K562 (cell line): ENCODE results near the gene SKAP2. TPM values are rescaled to one million over a fixed set of nuclear protein-coding genes. Genes with fewer than 3 reads are reported as not detected.

Experiments
- ATAC-seq: fragments of 200-7000 bp; cut with Tn5 transposase; 3 replicates; pipeline ENCODE4 v1.9.1; 2020; ENCODE audit warnings: moderate library complexity
- BruUV-seq: library from RNA; stranded (reverse); fragments of 400-500 nt; replicated peaks from 2 replicates; lab custom pipeline; 2021; lab: Mats Ljungman, UMichigan
- CTCF ChIA-PET: fragments of 300-600 bp; formaldehyde crosslinking; extraction: SDS; loops from one replicate; lab custom pipeline; 2021; ENCODE audit warnings: low intra/inter-chr PET ratio; lab: Yijun Ruan, JAX
- POLR2A ChIA-PET: fragments of 300-600, 350-650 bp; sonication (Branson Sonifier 250); formaldehyde crosslinking; extraction: SDS; loops from one replicate; lab custom pipeline; 2021; ENCODE audit warnings: antibody characterized with exemption, inconsistent platforms; lab: Yijun Ruan, JAX
- DNase-seq, 4 experiments: peaks; one replicate each; pipeline versions ENCODE4 v3.0.0 to v3.0.0-alpha.2; 2011 to 2018; ENCODE audit warnings: low spot score in 3 of 4, mixed read lengths in 3 of 4; ENCODE audit errors: extremely low read depth in 1 of 4
- FAIRE-seq: peaks from 2 replicates; lab custom pipeline; 2011; peaks lifted over from hg19 to GRCh38; lab: Jason Lieb, UNC
- H2AFZ ChIP-seq: 2 replicates; pipeline ENCODE4 v1.6.0; 2011; ENCODE audit warnings: low read depth, low read length, control low read depth, inconsistent platforms
- H3K27ac ChIP-seq: fragments of 200-600 bp; 3 replicates; pipeline ENCODE4 v1.8.0; 2011; ENCODE audit warnings: low read depth, mild to moderate bottlenecking, control low read depth, inconsistent platforms, low read length, moderate library complexity, mixed read lengths; ENCODE audit errors: extremely low read depth
- H3K27me3 ChIP-seq, 2 experiments: fragments of 300-600 bp in 1 of 2; 2 replicates in 1 of 2; 3 replicates in 1 of 2; pipeline versions ENCODE4 v1.6.0 to v1.8.0; 2011; ENCODE audit warnings: inconsistent platforms in 2 of 2, low read length in 2 of 2, mild to moderate bottlenecking in 1 of 2, mixed read lengths in 1 of 2, moderate library complexity in 1 of 2; ENCODE audit not compliant: control insufficient read depth in 2 of 2, insufficient read depth in 2 of 2
- H3K36me3 ChIP-seq: fragments of 300-600 bp; 3 replicates; pipeline ENCODE4 v1.8.0; 2011; ENCODE audit warnings: mild to moderate bottlenecking, low read length, inconsistent platforms; ENCODE audit not compliant: control insufficient read depth, insufficient read depth
- H3K4me1 ChIP-seq, 2 experiments: fragments of 200-600 bp in 1 of 2; replicated peaks in 1 of 2; 2 replicates in 1 of 2; 3 replicates in 1 of 2; pipeline versions ENCODE4 v1.5.1 to v1.8.0; 2011; ENCODE audit warnings: inconsistent platforms in 2 of 2, low read length in 2 of 2, mild to moderate bottlenecking in 1 of 2, mixed read lengths in 1 of 2, moderate library complexity in 1 of 2; ENCODE audit not compliant: control insufficient read depth in 2 of 2, insufficient read depth in 2 of 2
- H3K4me2 ChIP-seq: 2 replicates; pipeline ENCODE4 v1.6.1; 2011; ENCODE audit warnings: low read length, control low read depth, inconsistent platforms, mixed read lengths; ENCODE audit not compliant: insufficient read depth
- H3K4me3 ChIP-seq: fragments of 200-600 bp; sonication (generic), shearing (Covaris generic); 2 replicates; pipeline ENCODE4 v1.5.1; 2016; ENCODE audit warnings: control low read depth, inconsistent platforms
- H3K79me2 ChIP-seq: fragments of 200-600 bp; 3 replicates; pipeline ENCODE4 v1.8.0; 2011; ENCODE audit warnings: low read length, inconsistent platforms; ENCODE audit not compliant: control insufficient read depth, insufficient read depth
- H3K9ac ChIP-seq, 2 experiments: 2 replicates each; pipeline versions ENCODE4 v1.6.0 to v1.6.1; 2011; ENCODE audit warnings: low read depth in 2 of 2, low read length in 2 of 2, control low read depth in 1 of 2, inconsistent platforms in 1 of 2, mild to moderate bottlenecking in 1 of 2, mixed read lengths in 1 of 2; ENCODE audit not compliant: insufficient read depth in 1 of 2
- H3K9me1 ChIP-seq: one replicate; pipeline ENCODE4 v1.6.0; 2011; ENCODE audit warnings: inconsistent platforms, mild to moderate bottlenecking, low read length, moderate library complexity; ENCODE audit not compliant: control insufficient read depth, insufficient read depth
- H3K9me3 ChIP-seq: replicated peaks from 2 replicates; pipeline ENCODE4 v1.5.1; 2011; ENCODE audit warnings: low read depth, low read length, inconsistent platforms; ENCODE audit not compliant: control insufficient read depth, insufficient read depth
- H4K20me1 ChIP-seq: replicated peaks from 2 replicates; pipeline ENCODE4 v1.6.1; 2011; ENCODE audit warnings: low read length, inconsistent platforms, mixed read lengths; ENCODE audit not compliant: control insufficient read depth, insufficient read depth
- BMI1 ChIP-seq: fragments of 150-350 bp; IDR thresholded peaks from 2 replicates; pipeline ENCODE4 v1.6.1; 2014; ENCODE audit warnings: low read length
- CSDE1 ChIP-seq, 2 experiments: fragments of 450-650 bp; IDR thresholded peaks; 2 replicates each; pipeline ENCODE4 v1.6.1; 2016; ENCODE audit warnings: mild to moderate bottlenecking in 1 of 2
- FUS ChIP-seq: fragments of 200-400 bp; formaldehyde crosslinking; optimal IDR thresholded peaks from 2 replicates; pipeline ENCODE3; 2017; ENCODE audit warnings: low read depth, low read length
- GTF2F1 ChIP-seq: IDR thresholded peaks from 2 replicates; pipeline ENCODE4 v1.6.1; 2011; ENCODE audit warnings: low read depth, low read length, improper control_type of control experiment
- IRF2 ChIP-seq: sonication (generic); formaldehyde crosslinking; IDR thresholded peaks from 2 replicates; pipeline ENCODE4 v1.8.1; 2022; ENCODE audit warnings: mild to moderate bottlenecking, missing genetic modification reagents
- KHSRP ChIP-seq: fragments of 450-650 bp; IDR thresholded peaks from 2 replicates; pipeline ENCODE4 v1.6.1; 2017
- POLR3A ChIP-seq: IDR thresholded peaks from 2 replicates; pipeline ENCODE4 v1.6.1; 2011; ENCODE audit warnings: borderline replicate concordance, mild to moderate bottlenecking, moderate library complexity; ENCODE audit not compliant: insufficient read length, insufficient read depth; ENCODE audit errors: extremely low read depth
- PTRF ChIP-seq: fragments of 450-650 bp; IDR thresholded peaks from 2 replicates; pipeline ENCODE4 v1.6.1; 2016; ENCODE audit warnings: mild to moderate bottlenecking, missing genetic modification characterization, missing compliant biosample characterization
- XRCC5 ChIP-seq: fragments of 200-400 bp; formaldehyde crosslinking; IDR thresholded peaks from 2 replicates; pipeline ENCODE4 v1.6.1; 2017; ENCODE audit warnings: low read depth, mild to moderate bottlenecking, low read length
- WGBS: fragments of 100-300 bp; shearing (Covaris generic); methylation state at CpG from one replicate; pipeline ENCODE4 v1.1.6; 2016; ENCODE audit warnings: low coverage, mixed read lengths; ENCODE audit not compliant: insufficient coverage; ENCODE audit errors: missing lambda C conversion rate; 5-methylcytosine and 5-hydroxymethylcytosine counted together
- in situ Hi-C: fragments of 300-500 bp; cut with MboI; formaldehyde crosslinking; loops from 4 replicates; pipeline ENCODE4 v1.15.0; 2018; ENCODE audit warnings: inconsistent platforms, mixed read lengths
- intact Hi-C: fragments of 100-400 bp; cut with micrococcal nuclease; formaldehyde crosslinking; loops from 2 replicates; pipeline ENCODE4 v1.14.2; 2022
- polyA plus RNA-seq, 8 experiments: library from polyadenylated mRNA; depleted of rRNA in 4 of 8; stranded (reverse) in 5 of 8; unstranded in 3 of 8; fragments of >200 nt; fragmentation: Nextera tagmentation in 2 of 8; fragmentation: Illumina TruSeq in 1 of 8; extraction: Ambion mirVana in 2 of 8; extraction: Trizol in 1 of 8; gene quantifications; 2 replicates each; pipeline versions ENCODE4 v1.2.1 to v1.2.3, GENCODE V29; 2011 to 2014; ENCODE audit warnings: inconsistent platforms in 1 of 8, missing spikeins in 1 of 8
- total RNA-seq, 7 experiments: library from RNA; depleted of rRNA in 6 of 7; stranded (reverse); fragments of >200 nt in 6 of 7; fragmentation: Illumina TruSeq in 2 of 7; extraction: Trizol in 2 of 7; gene quantifications; 2 replicates each; pipeline versions ENCODE4 v1.2.1 to v1.2.3, GENCODE V29; 2011 to 2021; ENCODE audit warnings: low replicate concordance in 1 of 7
- TF ChIP-seq, protein P1 (sequence below): IDR thresholded peaks from 2 replicates; pipeline ENCODE4 v1.6.1; 2016; ENCODE audit warnings: missing genetic modification characterization, missing compliant biosample characterization
- TF ChIP-seq, protein P2 (sequence below), 3 experiments: IDR thresholded peaks in 2 of 3; conservative IDR thresholded peaks in 1 of 3; 2 replicates each; pipeline ENCODE4 v1.5.1; 2011 to 2012; ENCODE audit warnings: low read length in 3 of 3, mild to moderate bottlenecking in 3 of 3, control low read depth in 2 of 3, improper control_type of control experiment in 1 of 3, inconsistent platforms in 1 of 3, low read depth in 1 of 3, mixed read lengths in 1 of 3, moderate library complexity in 1 of 3; ENCODE audit not compliant: insufficient read depth in 2 of 3

Gene SKAP2
- total and polyA plus RNA-seq, 9 of the 15 experiments (the other 6 are each of a cell fraction or from before 2014, with no cell fraction given), result 4.2 to 11.7 (median 8.3) TPM

DNA sequence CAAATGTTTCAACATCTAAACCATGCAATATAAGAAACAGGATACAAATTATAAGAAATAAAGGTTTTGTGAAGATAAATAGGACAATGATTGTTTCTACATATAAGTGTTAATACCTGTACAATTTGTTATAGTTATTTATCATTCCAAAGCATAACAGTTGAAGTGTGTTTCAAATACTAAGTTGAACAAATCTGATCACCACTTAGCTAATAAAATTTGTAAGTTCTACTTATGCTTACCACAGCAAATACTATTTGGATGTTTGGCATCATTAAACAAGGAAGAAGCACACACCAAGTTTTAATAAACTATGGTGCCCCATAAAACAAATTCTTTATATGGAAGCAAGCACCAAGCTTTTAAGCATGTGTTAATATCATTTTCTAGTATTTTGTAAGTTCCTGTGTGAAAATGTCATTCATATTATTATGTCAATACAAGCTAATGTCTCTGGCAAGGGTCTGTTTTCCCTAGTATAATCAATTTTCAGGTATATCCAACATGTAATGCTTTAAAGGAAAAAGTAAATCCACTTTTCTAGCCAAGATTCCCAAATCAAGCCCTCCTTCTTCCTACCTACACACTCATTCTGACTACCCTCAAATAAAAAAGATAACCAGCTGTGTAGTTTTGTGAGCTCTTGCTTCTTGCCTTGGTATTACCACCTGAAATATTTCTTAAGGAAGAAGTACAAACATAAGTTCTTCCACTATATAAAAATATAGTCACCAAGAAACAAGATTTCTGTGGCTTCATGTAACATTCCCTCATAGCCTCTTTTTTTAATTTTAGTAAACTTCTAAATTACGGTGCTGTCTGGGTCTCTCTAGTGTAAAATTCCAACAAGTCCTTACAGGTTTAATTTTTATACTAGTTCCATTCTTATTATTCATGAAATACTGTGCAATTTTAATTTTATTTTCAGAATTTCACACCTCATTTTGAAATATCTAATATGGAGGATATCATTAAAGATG is 9.2 kb downstream of the SKAP2 start (continued):
- TF ChIP-seq FUS (no peak), XRCC5 (no peak), CSDE1 (IDR thresholded peaks at IDR 0.05) (no peak), GTF2F1 (no peak), IRF2 (CRISPR knock-in tag) (no peak)

DNA sequence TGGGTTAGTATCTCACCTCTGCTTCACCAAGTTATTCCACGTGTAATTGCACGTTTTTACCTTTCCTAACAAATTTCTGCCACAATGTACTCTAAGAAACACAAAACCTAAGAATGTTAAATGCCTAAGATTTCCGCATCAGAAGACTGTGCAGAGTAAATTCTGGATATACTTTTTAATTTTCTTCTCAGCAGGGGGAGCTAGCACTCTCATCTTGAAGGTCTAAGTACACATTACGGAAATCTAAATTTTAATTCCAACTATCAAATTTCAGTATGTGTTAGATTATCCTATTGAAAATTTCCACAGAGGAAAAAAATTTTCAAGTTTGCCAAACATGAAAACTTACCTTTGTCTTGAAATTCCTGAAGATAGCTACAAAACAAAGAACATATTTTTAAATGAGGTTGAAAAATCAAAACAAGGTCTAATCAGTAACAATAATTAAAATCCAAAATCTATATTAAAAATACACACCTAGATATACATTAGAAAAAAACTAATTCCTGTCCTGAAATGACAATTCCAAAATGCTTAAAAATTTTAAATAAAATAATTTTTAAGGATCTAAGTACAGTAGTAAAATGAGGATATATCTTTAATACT is 10.5 kb downstream of the SKAP2 start:
- Histone ChIP-seq H2AFZ (no peak overlapping the region), H3K4me2 (no peak overlapping the region), H3K9me1 (no peaks in the 10 kb centered on the region), H3K4me1 (peaks cover 3 to 14% of the 10 kb centered on the region in 2 experiments; a peak in 4 of 5 replicates), H3K79me2 (no peaks in the 10 kb centered on the region), H3K9ac (no peak overlapping the region), H3K4me3 (no peak overlapping the region), H3K9me3 (no peaks in the 10 kb centered on the region), H3K27ac (no peak overlapping the region), H3K36me3 (no peaks in the 10 kb centered on the region), H3K27me3 (peaks cover 2 to 10% of the 10 kb centered on the region in 2 experiments; a peak in 1 of 5 replicates), H4K20me1 (peaks cover 10% of the 10 kb centered on the region)
- ATAC-seq (peak; percentile 60; the same call in 1 of the 3 replicates), DNase-seq (peak in 1 of 4 experiments; percentile 35), FAIRE-seq (peak; percentile 40)
- ChIA-PET CTCF (interaction anchor here (1.0 kb wide), 1 partner anchor 307 kb away, joined by 3 read pairs; no protein-coding TSS in a partner anchor), POLR2A (interaction anchor here (0.7 kb wide), 1 partner anchor 10 kb away, joined by 3 read pairs; no protein-coding TSS in a partner anchor)
- WGBS, result 12% methylated on average over 4 of the region's 4 CpGs
- in situ Hi-C loops, result loop anchor here (10.0 kb wide), 1 partner anchor 291 kb away; the partner anchor contains the start of genes HOXA5 and HOXA6
- no TSS peak for BruUV-seq
- intact Hi-C loops, result no loop called here
- TF ChIP-seq, protein P1, sequence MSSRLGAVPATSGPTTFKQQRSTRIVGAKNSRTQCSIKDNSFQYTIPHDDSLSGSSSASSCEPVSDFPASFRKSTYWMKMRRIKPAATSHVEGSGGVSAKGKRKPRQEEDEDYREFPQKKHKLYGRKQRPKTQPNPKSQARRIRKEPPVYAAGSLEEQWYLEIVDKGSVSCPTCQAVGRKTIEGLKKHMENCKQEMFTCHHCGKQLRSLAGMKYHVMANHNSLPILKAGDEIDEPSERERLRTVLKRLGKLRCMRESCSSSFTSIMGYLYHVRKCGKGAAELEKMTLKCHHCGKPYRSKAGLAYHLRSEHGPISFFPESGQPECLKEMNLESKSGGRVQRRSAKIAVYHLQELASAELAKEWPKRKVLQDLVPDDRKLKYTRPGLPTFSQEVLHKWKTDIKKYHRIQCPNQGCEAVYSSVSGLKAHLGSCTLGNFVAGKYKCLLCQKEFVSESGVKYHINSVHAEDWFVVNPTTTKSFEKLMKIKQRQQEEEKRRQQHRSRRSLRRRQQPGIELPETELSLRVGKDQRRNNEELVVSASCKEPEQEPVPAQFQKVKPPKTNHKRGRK (tag), result peak; percentile 17; the same call in 1 of the 2 replicates
- TF ChIP-seq, protein P2, sequence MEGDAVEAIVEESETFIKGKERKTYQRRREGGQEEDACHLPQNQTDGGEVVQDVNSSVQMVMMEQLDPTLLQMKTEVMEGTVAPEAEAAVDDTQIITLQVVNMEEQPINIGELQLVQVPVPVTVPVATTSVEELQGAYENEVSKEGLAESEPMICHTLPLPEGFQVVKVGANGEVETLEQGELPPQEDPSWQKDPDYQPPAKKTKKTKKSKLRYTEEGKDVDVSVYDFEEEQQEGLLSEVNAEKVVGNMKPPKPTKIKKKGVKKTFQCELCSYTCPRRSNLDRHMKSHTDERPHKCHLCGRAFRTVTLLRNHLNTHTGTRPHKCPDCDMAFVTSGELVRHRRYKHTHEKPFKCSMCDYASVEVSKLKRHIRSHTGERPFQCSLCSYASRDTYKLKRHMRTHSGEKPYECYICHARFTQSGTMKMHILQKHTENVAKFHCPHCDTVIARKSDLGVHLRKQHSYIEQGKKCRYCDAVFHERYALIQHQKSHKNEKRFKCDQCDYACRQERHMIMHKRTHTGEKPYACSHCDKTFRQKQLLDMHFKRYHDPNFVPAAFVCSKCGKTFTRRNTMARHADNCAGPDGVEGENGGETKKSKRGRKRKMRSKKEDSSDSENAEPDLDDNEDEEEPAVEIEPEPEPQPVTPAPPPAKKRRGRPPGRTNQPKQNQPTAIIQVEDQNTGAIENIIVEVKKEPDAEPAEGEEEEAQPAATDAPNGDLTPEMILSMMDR (IDR thresholded peaks at IDR 0.05 in 2 of 3, conservative IDR thresholded peaks at IDR 0.05 in 1 of 3; ENCODE audit: insufficient read depth in 2 of 3, low read depth in 1 of 3, low read length in 3 of 3), result peak; percentile 28 to 63 (median 42); a peak in 4 of 6 replicates
- TF ChIP-seq BMI1 (0 out of 2 replicates have a peak, but pooled peaks have one; percentile 48), POLR3A (no peak), KHSRP (no peak), PTRF (tag) (no peak)
